HG02943 (cell line): ENCODE measurements around the gene MYO1B.
A peak's percentile ranks its signal among the peaks of the same experiment; 100 is the strongest.

Experiments used
- ATAC-seq: cut with Tn5 transposase; IDR thresholded peaks from one replicate; pipeline ENCODE4 v1.9.1; 2021; ENCODE audit warnings: mild to moderate bottlenecking, low read depth, moderate library complexity; ENCODE audit not compliant: unreplicated experiment

The MYO1B gene

DNA sequence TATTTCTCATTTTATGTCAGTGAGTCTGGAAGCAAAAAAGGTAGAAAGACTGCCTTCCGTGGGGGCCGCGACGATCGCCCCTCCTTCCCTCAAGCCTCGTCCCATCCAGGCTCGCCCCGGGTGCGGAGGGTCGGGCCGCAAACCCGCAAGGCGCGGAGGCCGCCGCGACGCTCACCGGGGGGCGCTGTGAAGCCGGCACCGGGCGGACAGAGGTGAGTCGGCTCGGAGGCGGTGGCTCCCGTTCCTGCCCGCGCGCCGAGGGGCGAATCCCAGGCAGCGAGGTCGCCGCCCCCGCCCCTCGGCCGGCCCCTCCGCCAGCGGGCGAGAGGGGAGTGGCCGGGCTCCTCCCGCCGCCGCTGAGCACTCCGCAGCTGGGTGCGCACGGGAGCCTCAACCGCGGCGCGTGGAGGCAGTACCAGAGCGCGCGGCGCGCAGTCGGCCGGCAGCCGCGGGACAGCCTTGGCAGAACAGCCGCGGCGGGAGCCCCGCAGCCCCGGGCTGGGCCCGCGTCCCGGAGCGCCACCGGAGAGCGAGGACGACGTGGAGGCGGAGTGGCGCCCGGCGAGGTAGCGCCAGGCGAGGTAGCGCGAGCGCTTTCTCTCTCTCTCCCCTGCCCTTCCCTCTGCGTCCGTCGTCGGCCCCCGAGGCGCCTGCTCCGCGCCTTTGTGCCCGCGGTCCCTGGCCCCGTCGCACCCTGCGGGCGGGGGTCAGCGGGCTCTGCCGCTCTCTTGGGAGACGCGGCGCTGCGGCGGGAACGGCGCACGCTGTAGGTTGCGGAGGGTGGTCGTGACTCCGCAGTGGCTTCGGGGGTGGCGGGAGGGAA, at the start of gene MYO1B:
Gene MYO1B (plus strand): TSS at position 359 of the 823 bp plus-strand sequence. CDS start 31,492 bp downstream, outside the sequence.
- peak; percentile 38 for ATAC-seq

DNA sequence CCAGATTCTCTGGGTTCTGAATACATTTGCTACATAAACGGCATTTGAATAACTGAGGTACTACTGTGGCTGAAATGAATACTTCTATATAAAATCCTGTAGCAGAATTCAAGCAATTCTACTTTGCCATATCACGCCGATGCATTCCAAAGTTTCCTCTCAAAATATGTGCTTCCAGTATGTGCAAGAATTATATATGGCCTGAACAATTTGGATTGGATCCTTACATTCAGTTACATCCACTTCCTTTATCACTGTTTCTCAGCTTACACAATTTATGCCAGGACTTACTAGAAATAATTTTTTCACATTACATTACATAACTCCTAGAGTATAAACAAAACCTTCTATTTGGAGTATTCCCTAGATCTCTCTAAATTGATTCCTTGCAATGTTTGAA, 48.1 kb upstream of the MYO1B start:
- no peak for ATAC-seq

GRCh38 chr2:191198271-191198670, 46.9 kb upstream of the MYO1B start:
- no peak for ATAC-seq

- no peak for ATAC-seq
Observed at GRCh38 chr2:191199929-191200512, 45.2 kb upstream of the MYO1B start.

DNA sequence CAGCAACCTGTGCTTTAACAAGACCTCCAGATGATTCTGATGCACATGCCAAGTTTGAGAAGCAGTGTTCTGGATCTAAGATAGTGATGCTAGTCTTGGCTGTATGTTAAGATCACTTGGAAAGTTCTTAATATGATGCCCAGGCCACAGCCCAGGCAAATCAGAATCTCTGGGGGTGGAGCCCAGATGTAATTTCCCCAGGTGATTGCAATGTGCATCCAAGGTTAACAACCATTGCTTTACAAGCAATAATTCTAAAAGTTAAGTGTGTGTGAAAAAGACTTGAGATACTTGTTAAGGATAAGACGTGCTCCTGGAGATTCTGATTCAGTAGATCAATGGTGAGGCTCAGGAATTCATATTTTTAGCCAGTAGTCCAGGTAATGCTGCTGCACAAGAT, 44.3 kb upstream of the MYO1B start:
- ATAC-seq: no peak

GRCh38 chr2:191202209-191202721, 42.9 kb upstream of the MYO1B start:
- no peak for ATAC-seq

DNA sequence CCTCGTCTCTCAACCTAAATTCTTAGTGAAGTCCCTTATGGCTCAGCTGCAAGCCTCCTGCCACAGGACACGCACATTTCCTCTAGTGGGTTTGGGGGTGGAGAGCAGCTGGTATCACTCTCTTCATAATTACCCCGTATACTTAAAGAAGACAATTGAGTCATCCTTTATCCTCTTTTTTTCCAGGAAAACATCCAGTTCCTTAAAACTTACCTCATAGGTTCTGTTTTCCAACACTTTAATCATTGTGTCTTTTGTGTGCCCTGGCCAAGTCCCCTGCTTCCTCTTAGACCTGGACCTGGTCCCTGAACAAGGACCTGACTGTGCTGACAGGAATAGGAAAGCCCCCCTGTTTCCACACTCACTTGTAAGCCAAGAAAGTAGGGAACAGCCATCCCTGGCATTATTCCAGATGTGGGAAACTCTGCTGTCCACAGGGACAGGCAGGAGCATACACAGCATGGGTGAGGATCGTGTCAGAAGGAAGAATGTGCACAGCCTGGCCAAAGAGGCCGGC, 42.3 kb upstream of the MYO1B start:
- ATAC-seq: no peak

GRCh38 chr2:191204433-191204832, 40.8 kb upstream of the MYO1B start:
- ATAC-seq: no peak

DNA sequence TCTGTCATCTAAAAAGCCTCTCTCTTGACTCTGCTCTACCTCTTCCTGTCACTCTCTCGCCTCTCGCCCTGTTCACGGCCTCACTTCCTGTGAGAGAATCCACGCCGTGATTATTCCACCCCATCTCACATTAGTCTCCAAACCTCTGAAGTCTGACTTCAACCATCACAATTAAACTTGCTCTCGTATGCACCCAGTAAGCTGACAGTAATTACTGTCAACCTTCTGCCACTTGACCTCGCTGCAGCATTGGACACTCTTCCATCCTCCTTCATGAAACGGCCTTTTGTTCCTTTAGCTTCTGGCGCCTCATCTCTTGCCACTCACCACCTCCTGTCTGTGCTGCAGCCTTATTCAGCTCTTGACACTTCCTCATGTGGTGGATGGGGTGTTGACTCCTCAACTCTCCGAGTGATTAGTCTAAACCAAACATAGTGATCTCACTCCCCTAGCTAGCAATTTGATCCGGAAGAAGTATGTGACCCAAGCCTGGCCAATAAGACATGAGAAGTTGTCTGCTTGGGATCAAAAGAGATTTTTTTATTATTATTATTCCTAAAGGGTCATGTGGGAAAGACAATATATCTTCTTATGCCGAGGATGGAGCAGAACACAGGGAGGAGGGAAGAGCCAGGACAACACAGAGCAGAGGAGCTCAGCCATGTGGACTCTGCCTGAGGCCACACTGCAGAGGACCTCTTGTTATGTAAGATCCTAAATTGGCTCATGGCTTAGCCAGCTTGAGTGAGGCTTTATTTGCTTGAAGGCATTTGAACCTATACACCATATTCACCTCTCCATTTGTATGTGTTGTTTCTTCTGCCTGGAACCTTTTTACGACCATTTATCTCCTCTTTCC, 38.4 kb upstream of the MYO1B start:
- ATAC-seq: no peak

GRCh38 chr2:191209340-191209739, 35.9 kb upstream of the MYO1B start:
- no peak for ATAC-seq

DNA sequence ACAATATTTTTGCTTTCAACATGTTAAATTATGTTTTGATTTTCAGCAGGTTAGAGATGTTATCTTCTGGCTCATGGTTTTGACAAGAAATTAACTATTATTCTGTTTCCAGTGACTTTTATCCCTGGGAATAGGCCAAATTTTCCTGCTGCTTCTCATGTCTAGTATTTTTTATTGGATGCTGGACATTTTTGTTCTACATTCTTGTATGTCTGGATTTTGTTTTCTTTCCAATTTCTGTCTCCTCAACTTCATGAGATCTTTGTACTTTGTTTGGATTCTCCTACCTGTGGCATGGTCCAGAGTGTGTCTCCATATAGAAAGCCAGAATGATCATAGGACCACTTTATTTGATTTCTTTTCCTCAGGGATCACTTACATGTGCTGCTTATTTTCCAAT, 33.1 kb upstream of the MYO1B start:
- no peak for ATAC-seq

GRCh38 chr2:191213333-191213732, 31.9 kb upstream of the MYO1B start:
- no peak for ATAC-seq

- no peak for ATAC-seq
Observed at GRCh38 chr2:191215230-191215629, 30.0 kb upstream of the MYO1B start.

GRCh38 chr2:191215666-191216065, 29.5 kb upstream of the MYO1B start:
- no peak for ATAC-seq

DNA sequence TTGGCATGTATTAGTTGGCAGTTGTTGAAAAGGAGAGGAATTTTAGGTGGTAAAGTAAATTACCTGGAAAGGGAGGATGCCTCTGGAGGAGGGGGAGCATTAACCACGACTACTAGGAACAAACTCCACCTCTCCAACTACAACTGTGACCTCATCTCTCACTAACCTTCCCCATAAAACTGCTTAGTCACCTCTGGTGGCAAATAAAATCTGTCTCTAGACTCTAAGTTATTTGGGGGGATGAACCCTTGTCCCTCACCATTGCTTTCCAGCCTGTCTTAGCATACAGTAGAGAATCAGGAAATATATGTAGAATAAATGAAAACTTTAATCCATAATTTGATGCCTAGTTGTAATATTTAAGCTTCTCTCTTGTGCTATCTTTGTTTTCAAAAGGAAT, 27.6 kb upstream of the MYO1B start:
- ATAC-seq: no peak

- peak; percentile 63 for ATAC-seq
Observed at GRCh38 chr2:191218292-191218898, 26.8 kb upstream of the MYO1B start.

- ATAC-seq: peak; percentile 35
Observed at GRCh38 chr2:191220671-191221070, 24.5 kb upstream of the MYO1B start.

- ATAC-seq: no peak
Observed at GRCh38 chr2:191221666-191222065, 23.5 kb upstream of the MYO1B start.

GRCh38 chr2:191222507-191222906, 22.7 kb upstream of the MYO1B start:
- no peak for ATAC-seq

GRCh38 chr2:191222952-191223351, 22.3 kb upstream of the MYO1B start:
- ATAC-seq: no peak
